Kidney (tissue), 14 donors: ENCODE results near the gene RPS27L. TPM values are rescaled to one million over a fixed set of nuclear protein-coding genes. Genes with fewer than 3 reads are reported as not detected.
"Not testable (repeated sequence)": the region's sequence is repeated elsewhere in the genome, so short reads cannot be mapped to it uniquely, and the experiment has no call there.

Experiments
- DNase-seq, 5 donors: peaks; one replicate each; pipeline ENCODE4 v3.0.0-alpha.2; 2013 to 2020
- FAIRE-seq: peaks from 2 replicates; lab custom pipeline; 2012; peaks lifted over from hg19 to GRCh38; lab: Jason Lieb, UNC
- H3K27ac ChIP-seq, 2 donors: one replicate each; pipeline ENCODE4 v1.7.0; 2013; ENCODE audit warnings: low read depth in 2 of 2, low read length in 2 of 2, inconsistent platforms in 1 of 2
- H3K27me3 ChIP-seq: one replicate; pipeline ENCODE4 v1.7.1; 2013; ENCODE audit warnings: low read length, inconsistent platforms; ENCODE audit not compliant: control insufficient read depth, insufficient read depth
- H3K36me3 ChIP-seq, 3 donors: one replicate each; pipeline versions ENCODE4 v1.7.0 to v1.7.1; 2013; ENCODE audit warnings: low read length in 3 of 3, control low read depth in 1 of 3, inconsistent platforms in 1 of 3; ENCODE audit not compliant: insufficient read depth in 3 of 3, control insufficient read depth in 2 of 3
- H3K4me1 ChIP-seq, 3 donors: one replicate each; pipeline versions ENCODE4 v1.7.0 to v1.7.1; 2013; ENCODE audit warnings: low read length in 3 of 3, inconsistent platforms in 1 of 3, low read depth in 1 of 3; ENCODE audit not compliant: control insufficient read depth in 2 of 3, insufficient read depth in 2 of 3
- H3K4me3 ChIP-seq, 3 donors: one replicate each; pipeline versions ENCODE4 v1.7.0 to v1.8.1; 2013; ENCODE audit warnings: low read length in 3 of 3, control low read depth in 1 of 3, inconsistent platforms in 1 of 3
- H3K9ac ChIP-seq, 3 donors: one replicate each; pipeline versions ENCODE4 v1.7.0 to v1.7.1; 2013; ENCODE audit warnings: low read length in 3 of 3, control low read depth in 1 of 3, inconsistent platforms in 1 of 3
- H3K9me3 ChIP-seq, 3 donors: one replicate each; pipeline versions ENCODE4 v1.7.0 to v1.7.1; 2013; ENCODE audit warnings: low read length in 3 of 3, control low read depth in 1 of 3, inconsistent platforms in 1 of 3; ENCODE audit not compliant: control insufficient read depth in 2 of 3, insufficient read depth in 1 of 3
- intact Hi-C: fragments of 100-400 bp; cut with DNase I; formaldehyde crosslinking; loops from one replicate; pipeline ENCODE4 v1.11.1; 2022
- polyA plus RNA-seq: library from polyadenylated mRNA; stranded (reverse); fragments of 350-450 nt; fragmentation: Illumina TruSeq; extraction: RNeasy Lipid Tissue Mini Kit (QIAGEN cat#74804); gene quantifications from one replicate; pipeline ENCODE4 v1.2.3, GENCODE V29; 2014; ENCODE audit warnings: low read depth, low replicate concordance; ENCODE audit not compliant: insufficient read depth
- total RNA-seq: library from RNA; stranded (reverse); fragmentation: NEBNext Ultra II Directional; extraction: Animal tissue kit (Norgen Biotek cat#: 25700); gene quantifications from one replicate; pipeline ENCODE4 v1.2.1, GENCODE V29; 2021
- TF ChIP-seq, protein P1 (sequence below): IDR thresholded peaks from 3 replicates; pipeline ENCODE4 v1.5.1; 2012; ENCODE audit warnings: mild to moderate bottlenecking, moderate library complexity, borderline replicate concordance; ENCODE audit not compliant: insufficient read depth; ENCODE audit errors: extremely low read depth
- donor health status: control.
- donor health status: control.
- donor health status: control.
- donor health status: control.
- donor health status: control.
- donor health status: DM: yes; HTN: yes; CAD: no.
- donor health status: Normal renal cell carcinoma (clear cell type).

The RPS27L gene
- total and polyA plus RNA-seq, 2 donors from 2014 or later, result 120 to 372 TPM

DNA sequence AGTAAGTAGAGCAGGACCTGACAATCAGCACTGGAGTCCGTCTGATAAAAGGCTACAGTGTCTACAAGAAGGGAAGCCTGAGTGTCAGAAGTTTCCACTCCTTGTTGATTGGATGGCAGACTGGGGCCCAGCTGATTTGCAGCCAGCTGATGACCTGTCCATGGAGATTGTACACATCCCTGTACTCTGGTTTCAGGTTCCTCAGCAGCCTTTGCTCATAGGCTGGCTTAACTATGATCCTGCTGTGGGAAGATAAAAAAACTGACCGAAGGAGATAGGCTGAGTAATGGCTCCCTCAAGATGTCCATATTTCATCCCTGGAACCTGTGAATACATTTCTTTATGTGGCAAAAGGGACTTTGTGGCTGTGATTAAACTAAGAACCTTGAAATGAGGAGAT lies 47.4 kb downstream of the RPS27L start:
- intact Hi-C loops, result no loop called here
- H3K9me3 ChIP-seq, result no peaks in the 10 kb centered on the region

GRCh38 chr15:63109498-63109897 lies 47.8 kb downstream of the RPS27L start:
- no peak for FAIRE-seq
- TF ChIP-seq, protein P1, sequence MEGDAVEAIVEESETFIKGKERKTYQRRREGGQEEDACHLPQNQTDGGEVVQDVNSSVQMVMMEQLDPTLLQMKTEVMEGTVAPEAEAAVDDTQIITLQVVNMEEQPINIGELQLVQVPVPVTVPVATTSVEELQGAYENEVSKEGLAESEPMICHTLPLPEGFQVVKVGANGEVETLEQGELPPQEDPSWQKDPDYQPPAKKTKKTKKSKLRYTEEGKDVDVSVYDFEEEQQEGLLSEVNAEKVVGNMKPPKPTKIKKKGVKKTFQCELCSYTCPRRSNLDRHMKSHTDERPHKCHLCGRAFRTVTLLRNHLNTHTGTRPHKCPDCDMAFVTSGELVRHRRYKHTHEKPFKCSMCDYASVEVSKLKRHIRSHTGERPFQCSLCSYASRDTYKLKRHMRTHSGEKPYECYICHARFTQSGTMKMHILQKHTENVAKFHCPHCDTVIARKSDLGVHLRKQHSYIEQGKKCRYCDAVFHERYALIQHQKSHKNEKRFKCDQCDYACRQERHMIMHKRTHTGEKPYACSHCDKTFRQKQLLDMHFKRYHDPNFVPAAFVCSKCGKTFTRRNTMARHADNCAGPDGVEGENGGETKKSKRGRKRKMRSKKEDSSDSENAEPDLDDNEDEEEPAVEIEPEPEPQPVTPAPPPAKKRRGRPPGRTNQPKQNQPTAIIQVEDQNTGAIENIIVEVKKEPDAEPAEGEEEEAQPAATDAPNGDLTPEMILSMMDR, result no peak
- H3K9me3 ChIP-seq, result no peaks in the 10 kb centered on the region
- H3K4me1 ChIP-seq, result no peaks in the 10 kb centered on the region
- DNase-seq, result no peak
- intact Hi-C loops, result no loop called here
- no peak overlapping the region for H3K27ac ChIP-seq
- no peaks in the 10 kb centered on the region for H3K36me3 ChIP-seq
- no peak overlapping the region for H3K9ac ChIP-seq
- H3K27me3 ChIP-seq, result no peaks in the 10 kb centered on the region
- no peak overlapping the region for H3K4me3 ChIP-seq

More for the DNA sequence above, 47.4 kb downstream of the RPS27L start:
- Histone ChIP-seq H3K36me3 (no peaks in the 10 kb centered on the region), H3K27me3 (no peaks in the 10 kb centered on the region), H3K9ac (no peak overlapping the region), H3K4me1 (no peaks in the 10 kb centered on the region), H3K27ac (no peak overlapping the region), H3K4me3 (no peak overlapping the region)
- no peak for DNase-seq
- no peak for FAIRE-seq
- TF ChIP-seq, protein P1, result no peak

DNA sequence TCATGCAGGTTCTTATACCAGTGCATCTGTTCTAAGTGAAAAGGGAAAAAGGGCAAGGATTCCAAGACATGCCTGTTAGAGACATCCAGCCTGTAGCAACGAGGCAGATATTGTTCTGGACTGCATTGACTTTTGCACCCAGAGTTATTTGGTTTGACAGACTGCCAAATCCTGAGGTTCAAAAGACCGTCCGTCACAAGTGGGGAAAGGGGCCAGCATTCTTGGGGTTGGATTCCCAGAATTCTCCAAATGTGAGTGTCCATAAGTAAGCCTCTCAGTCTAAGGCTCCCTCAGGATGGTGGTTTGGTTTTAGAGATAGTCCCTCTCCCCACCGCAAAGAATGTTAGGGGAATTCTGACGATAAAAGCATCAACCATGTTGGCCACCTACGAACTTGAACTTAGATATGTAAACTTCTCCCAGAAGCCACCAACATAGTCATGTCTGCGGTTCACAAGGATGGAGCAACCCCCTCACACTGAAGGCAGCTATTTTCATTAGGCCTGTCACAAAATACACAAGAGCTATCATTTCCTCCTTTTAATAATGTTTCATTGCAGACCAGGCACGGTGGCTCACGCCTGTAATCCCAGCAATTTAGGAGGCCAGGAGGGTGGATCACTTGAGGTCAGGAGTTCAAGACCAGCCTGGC lies 49.3 kb downstream of the RPS27L start:
- intact Hi-C loops, result no loop called here
- Histone ChIP-seq H3K4me3 (peak overlapping the region in 1 of 3 donors; percentile 19), H3K9me3 (no peaks in the 10 kb centered on the region), H3K27me3 (no peaks in the 10 kb centered on the region), H3K4me1 (no peaks in the 10 kb centered on the region), H3K36me3 (no peaks in the 10 kb centered on the region), H3K9ac (no peak overlapping the region), H3K27ac (peak overlapping the region in 1 of 2 donors; percentile 29)
- TF ChIP-seq, protein P1, result no peak
- DNase-seq (peak in 4 of 5 donors; percentile 33 to 89 (median 78)), FAIRE-seq (no peak)

- FAIRE-seq, intact Hi-C loops, DNase-seq: not testable (repeated sequence)
Measured at GRCh38 chr15:63105354-63105753, 51.9 kb downstream of the RPS27L start.

More at GRCh38 chr15:63105354-63105753, 51.9 kb downstream of the RPS27L start:
- H3K36me3 ChIP-seq, H3K4me3 ChIP-seq, H3K4me1 ChIP-seq, H3K9ac ChIP-seq, H3K27me3 ChIP-seq, H3K27ac ChIP-seq, H3K9me3 ChIP-seq: not testable (repeated sequence)
